Neural cell (in vitro differentiated cells): ENCODE results near the gene FAM131B.

Experiments
- CTCF ChIP-seq: fragments of 450-650 bp; IDR thresholded peaks from 2 replicates; pipeline ENCODE4 v1.5.1; 2014; ENCODE audit warnings: antibody characterized with exemption, mild to moderate bottlenecking, moderate library complexity; ENCODE audit not compliant: poor library complexity, severe bottlenecking
- EP300 ChIP-seq: fragments of 450-650 bp; conservative IDR thresholded peaks from 2 replicates; pipeline ENCODE4 v1.6.1; 2014; ENCODE audit warnings: antibody characterized with exemption, mild to moderate bottlenecking, moderate library complexity; ENCODE audit not compliant: poor library complexity, severe bottlenecking
- EZH2 ChIP-seq: fragments of 200-600, 300-800 bp; shearing (Covaris generic), sonication (generic); IDR thresholded peaks from 2 replicates; pipeline ENCODE4 v1.6.1; 2014; ENCODE audit warnings: antibody characterized with exemption, low read length, borderline replicate concordance, mild to moderate bottlenecking; ENCODE audit not compliant: insufficient read depth, poor library complexity, severe bottlenecking
- POLR2AphosphoS5 ChIP-seq: IDR thresholded peaks from 2 replicates; pipeline ENCODE4 v1.6.1; 2012
- RAD21 ChIP-seq: fragments of 450-650 bp; conservative IDR thresholded peaks from 2 replicates; pipeline ENCODE4 v1.6.1; 2014; ENCODE audit warnings: antibody characterized with exemption, mild to moderate bottlenecking, moderate library complexity
- TAF1 ChIP-seq: IDR thresholded peaks from 2 replicates; pipeline ENCODE4 v1.6.1; 2012; ENCODE audit warnings: low read depth

DNA sequence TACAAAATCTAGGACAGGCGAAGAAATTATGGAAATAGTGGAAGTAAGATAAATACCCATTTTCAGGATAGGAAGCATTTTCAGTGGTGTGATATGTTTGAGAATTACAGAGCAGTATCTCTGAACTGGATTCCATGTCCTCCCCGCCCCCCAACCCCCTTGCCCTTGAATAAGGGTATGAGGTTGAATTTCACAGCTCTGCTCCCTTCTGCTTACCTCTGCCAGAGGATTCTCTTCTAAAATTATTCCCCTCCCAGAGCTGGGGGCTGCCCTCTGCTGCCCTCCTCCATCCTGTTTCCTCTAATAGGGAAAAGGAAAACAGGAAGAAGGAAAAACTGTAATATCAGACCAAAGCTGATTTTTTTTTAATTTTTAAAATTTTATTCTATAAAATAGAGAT is 53.9 kb downstream of the FAM131B start:
- TF ChIP-seq CTCF (no peak), POLR2AphosphoS5 (no peak), RAD21 (no peak), EP300 (no peak), TAF1 (no peak), EZH2 (no peak)
